Measurements from ENCODE around the gene SAMHD1.
"Not testable (repeated sequence)": the region's sequence is repeated elsewhere in the genome, so short reads cannot be mapped to it uniquely, and the experiment has no call there.

Gene SAMHD1

DNA sequence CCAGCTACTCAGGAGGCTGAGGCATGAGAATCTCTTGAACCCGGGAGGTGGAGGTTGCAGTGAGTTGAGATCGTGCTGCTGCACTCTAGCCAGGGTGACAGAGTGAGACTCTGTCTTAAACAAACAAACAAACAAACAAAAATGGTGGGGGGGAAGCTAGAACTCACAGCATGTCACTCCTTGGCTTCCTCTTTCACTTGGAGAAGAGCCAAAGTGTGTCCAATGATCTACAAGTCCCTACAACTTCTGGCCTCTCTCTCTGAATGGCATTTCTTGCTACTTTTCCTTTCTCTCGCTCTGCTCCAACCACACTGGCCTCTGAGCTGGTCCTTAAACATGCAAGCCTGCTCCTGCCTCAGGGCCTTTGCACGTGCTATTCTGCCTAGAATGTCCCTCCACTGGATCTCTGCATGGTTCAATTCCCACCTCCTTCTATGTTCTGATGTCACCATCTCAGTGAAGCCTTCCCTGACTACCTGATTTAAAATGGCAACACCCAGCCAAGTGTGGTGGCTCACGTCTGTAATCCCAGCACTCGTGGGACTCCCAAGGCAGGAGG is 67.5 kb downstream of the SAMHD1 start:
- no peak overlapping the region for H3K27ac ChIP-seq
- TF ChIP-seq, protein P1, sequence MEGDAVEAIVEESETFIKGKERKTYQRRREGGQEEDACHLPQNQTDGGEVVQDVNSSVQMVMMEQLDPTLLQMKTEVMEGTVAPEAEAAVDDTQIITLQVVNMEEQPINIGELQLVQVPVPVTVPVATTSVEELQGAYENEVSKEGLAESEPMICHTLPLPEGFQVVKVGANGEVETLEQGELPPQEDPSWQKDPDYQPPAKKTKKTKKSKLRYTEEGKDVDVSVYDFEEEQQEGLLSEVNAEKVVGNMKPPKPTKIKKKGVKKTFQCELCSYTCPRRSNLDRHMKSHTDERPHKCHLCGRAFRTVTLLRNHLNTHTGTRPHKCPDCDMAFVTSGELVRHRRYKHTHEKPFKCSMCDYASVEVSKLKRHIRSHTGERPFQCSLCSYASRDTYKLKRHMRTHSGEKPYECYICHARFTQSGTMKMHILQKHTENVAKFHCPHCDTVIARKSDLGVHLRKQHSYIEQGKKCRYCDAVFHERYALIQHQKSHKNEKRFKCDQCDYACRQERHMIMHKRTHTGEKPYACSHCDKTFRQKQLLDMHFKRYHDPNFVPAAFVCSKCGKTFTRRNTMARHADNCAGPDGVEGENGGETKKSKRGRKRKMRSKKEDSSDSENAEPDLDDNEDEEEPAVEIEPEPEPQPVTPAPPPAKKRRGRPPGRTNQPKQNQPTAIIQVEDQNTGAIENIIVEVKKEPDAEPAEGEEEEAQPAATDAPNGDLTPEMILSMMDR (conservative IDR thresholded peaks at IDR 0.05): no peak

DNA sequence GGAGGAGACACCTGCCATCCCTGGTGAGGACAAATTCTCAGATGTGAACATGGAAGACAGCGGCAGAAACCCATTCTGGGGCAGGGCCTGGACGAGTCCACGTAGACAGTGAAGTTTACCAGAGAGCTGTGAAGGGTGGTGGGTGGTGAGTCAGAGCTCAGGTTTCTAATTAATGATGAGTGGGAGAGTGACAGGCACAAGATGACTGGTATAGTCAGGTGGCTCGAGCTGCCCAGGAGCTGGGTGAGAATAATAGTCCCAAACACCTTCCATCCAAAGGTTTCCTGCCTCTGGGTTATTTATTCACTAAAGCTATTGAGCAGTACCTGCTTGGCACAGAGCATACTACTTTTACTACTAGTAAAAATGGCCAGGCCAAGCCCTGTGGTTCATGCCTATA is 69.6 kb downstream of the SAMHD1 start:
- TF ChIP-seq, protein P1 (conservative IDR thresholded peaks at IDR 0.05): no peak
- no peak overlapping the region for H3K27ac ChIP-seq

DNA sequence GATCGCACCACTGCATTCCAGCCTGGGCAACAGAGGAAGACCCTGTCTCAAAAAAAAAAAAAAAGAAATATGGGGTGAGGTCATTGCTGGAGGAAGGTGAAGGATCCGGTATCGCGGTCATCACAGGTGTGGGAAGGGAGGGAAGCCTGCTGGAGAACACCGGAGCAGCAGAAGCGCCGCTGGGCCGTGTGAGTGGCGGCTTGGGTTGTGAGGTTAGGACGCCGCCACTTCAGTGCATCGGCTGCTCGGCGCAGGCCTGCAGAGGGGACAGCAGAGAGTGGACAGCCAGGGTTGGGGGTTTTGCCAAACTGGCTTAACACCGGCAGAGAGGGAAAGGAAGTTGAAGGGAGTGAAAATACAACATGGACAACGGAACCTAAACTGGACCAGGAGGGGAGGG is 70.2 kb downstream of the SAMHD1 start:
- H3K27ac ChIP-seq: no peak overlapping the region
- TF ChIP-seq, protein P1 (conservative IDR thresholded peaks at IDR 0.05): no peak

DNA sequence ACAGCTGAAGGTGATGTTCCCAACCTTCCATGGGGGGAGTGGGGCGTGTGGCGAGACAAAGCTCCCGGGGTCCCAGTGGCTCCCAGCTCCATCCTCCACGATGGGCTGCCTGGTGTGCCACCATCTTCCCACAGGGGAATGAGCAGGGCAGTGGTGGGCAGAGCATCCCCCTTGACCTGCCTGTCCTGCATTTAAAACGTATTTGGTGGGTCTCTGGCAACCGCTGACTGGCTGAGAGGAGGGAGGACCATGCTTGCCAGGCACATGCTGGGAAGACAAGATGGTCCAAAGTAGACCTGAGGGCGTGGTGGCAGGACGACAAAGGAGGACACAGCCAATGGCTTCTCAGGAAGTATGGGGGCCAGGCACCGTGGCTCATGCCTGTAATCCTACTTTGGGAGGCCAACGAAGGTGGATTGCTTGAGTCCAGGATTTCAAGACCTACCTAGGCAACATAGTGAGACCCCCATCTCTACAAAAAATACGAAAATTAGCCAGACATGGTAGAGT is 70.7 kb downstream of the SAMHD1 start:
- TF ChIP-seq, protein P1 (conservative IDR thresholded peaks at IDR 0.05): no peak
- no peak overlapping the region for H3K27ac ChIP-seq

DNA sequence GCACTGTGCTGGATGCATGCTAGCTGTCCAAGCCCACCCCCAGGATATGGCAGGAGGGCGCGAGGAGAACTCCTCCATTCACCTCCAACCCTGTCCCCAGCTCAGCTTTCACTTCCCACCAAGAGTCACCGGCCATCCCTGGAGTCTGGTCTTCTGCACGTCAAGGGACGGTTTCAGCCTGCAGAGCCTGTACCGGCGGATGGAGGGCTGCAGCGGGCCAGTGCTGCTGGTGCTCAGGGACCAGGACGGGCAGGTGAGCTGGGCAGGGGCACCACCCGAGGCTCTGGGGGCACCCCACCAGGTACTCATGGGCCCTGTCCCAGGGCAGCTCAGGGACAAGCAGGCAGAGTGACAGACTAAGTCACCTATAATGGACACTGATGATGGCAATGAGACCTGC is 72.6 kb downstream of the SAMHD1 start:
- H3K27ac ChIP-seq: no peak overlapping the region
- TF ChIP-seq, protein P1 (conservative IDR thresholded peaks at IDR 0.05): no peak

DNA sequence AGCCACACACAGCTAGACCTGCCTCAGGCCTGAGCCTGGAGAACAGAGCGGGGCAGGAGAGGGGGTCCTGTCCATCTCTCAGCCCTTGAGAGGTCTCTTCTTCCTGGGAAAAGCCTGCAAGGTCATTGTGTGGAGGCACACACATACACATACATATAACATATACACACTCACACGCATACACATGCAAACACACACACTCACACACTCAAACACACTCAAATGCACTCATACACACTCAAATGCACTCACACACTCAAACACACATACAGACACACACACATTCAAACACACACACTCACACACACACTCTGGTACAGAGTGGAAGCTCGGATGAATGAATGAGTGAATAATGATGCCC is 75.1 kb downstream of the SAMHD1 start:
- no peak overlapping the region for H3K27ac ChIP-seq
- TF ChIP-seq, protein P1 (conservative IDR thresholded peaks at IDR 0.05): no peak

DNA sequence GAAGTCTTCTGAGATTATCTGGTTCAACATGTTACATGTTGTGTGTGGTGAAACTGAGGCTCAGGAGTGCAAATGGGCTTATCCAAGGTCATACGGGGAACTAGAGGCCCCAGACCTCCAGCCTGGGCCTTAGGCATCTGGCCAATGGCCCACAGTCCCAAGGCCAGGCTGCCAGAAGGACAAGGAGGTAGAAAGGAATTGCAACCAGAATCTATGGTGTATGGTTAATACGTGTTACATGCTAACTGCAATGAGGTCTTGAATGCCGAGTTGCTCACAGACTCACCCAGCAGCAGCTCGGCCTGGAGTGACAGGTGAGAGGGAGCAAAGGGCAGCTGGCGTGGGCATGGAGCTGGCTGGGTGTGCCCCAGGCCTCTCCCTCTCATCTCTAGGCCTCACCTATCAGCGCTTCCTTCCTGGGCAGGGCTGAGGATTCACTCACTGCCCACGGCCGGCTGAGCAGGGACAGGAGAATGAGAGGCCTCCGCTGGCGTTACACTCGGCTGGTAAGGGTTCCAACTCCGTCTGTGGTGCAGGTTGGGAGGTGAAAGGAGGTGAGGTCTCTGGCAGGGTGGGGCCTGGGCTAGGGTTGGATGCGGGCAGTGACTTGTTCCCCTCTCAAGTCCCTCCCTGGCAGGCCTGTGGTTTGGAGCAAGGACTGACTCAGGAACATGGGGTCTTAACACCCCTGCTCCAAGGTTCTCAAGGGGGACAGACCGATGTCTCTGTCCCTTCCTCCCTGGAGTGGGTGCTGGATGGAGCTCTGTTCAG is 75.6 kb downstream of the SAMHD1 start, which contains the start of gene TLDC2:
Gene TLDC2 (plus strand): TSS at position 437 of the 771 bp plus-strand sequence. CDS start 37 bp downstream, at position 474.
- H3K27ac ChIP-seq: no peak within 1 kb of the TSS
- TF ChIP-seq, protein P1 (conservative IDR thresholded peaks at IDR 0.05): no peak

DNA sequence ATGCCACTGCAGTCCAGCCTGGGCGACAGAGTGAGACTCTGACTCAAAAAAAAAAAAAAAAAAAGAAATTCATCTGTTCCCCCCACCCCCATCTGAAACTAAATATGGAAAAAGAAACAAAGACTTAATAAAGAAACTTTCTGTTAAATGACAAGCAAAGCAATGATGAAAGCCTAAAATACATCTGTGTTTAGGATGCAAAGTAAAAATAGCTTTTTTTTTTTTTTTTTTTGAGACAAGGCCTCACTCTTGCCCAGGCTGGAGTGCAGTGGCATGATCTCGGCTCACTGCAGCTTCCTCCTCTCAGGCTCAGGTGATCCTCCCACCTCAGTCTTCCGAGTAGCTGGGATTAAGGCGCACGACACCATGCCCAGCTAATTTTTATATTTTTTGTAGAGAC is 76.4 kb downstream of the SAMHD1 start:
- not testable (repeated sequence) for H3K27ac ChIP-seq
